ENCODE measurements around the gene COL26A1. TPM values are rescaled to one million over a fixed set of nuclear protein-coding genes. Genes with fewer than 3 reads are reported as not detected.
"Not testable (repeated sequence)": the region's sequence is repeated elsewhere in the genome, so short reads cannot be mapped to it uniquely, and the experiment has no call there.

COL26A1 gene
- total and polyA plus RNA-seq, 2 of the 4 experiments (the other 2 are of a cell fraction): not detected

GRCh38 chr7:101486056-101486432, 123.4 kb downstream of the COL26A1 start:
- 45% methylated on average over 3 of the region's 7 CpGs; no CpG with 5 or more reads in 1 of the 2 experiments for WGBS, 2 experiments (ENCODE audit: extremely low coverage in 2 of 2, insufficient read length in 1 of 2)
- ATAC-seq (ENCODE audit: low read depth); POLR2A ChIA-PET (ENCODE audit: unreplicated experiment); H2BK20ac ChIP-seq (ENCODE audit: low read depth, low read length); H2AFZ ChIP-seq (replicated peaks; ENCODE audit: low read length, poor library complexity); H3K9me1 ChIP-seq (ENCODE audit: insufficient read depth, low read length); H3K9ac ChIP-seq (ENCODE audit: low read depth, low read length); dilution Hi-C loops (cut with HindIII; ENCODE audit: low sequenced_read_pairs, unreplicated experiment); H4K5ac ChIP-seq (ENCODE audit: low read depth, low read length); H3K27ac ChIP-seq (ENCODE audit: insufficient read depth, low read length); H3K18ac ChIP-seq (ENCODE audit: low read depth, low read length); H3K14ac ChIP-seq (replicated peaks; ENCODE audit: low read depth, low read length); H3K36me3 ChIP-seq (ENCODE audit: control insufficient read depth, insufficient read depth, low read length); H2BK5ac ChIP-seq (ENCODE audit: low read depth, low read length, poor library complexity, severe bottlenecking); H2AK5ac ChIP-seq (ENCODE audit: low read depth, low read length); H4K91ac ChIP-seq (ENCODE audit: insufficient read depth, low read depth, low read length); H3K23ac ChIP-seq (ENCODE audit: low read depth, low read length); H3K9me3 ChIP-seq (ENCODE audit: control insufficient read depth, insufficient read depth, low read length); H3K4me1 ChIP-seq (ENCODE audit: control insufficient read depth, insufficient read depth, low read length); H4K8ac ChIP-seq (ENCODE audit: low read depth in 2 of 2, low read length in 2 of 2); intact Hi-C loops (cut with micrococcal nuclease); H4K20me1 ChIP-seq (ENCODE audit: insufficient read depth, low read length); H3K4me2 ChIP-seq (ENCODE audit: low read depth, low read length); in situ Hi-C loops (cut with MboI; ENCODE audit: low sequenced_read_pairs); H3K56ac ChIP-seq (ENCODE audit: extremely low read depth, insufficient read depth, low read length); H2BK120ac ChIP-seq (ENCODE audit: low read depth, low read length); CTCF ChIA-PET; DNase-seq; H3K79me1 ChIP-seq (ENCODE audit: low read depth in 1 of 2, low read length in 2 of 2); H2BK15ac ChIP-seq (ENCODE audit: low read depth, low read length); BruUV-seq (replicated peaks); H3K4ac ChIP-seq (ENCODE audit: low read depth, low read length); H2AK9ac ChIP-seq (replicated peaks; ENCODE audit: low read depth, low read length, poor library complexity); H3K4me3 ChIP-seq (ENCODE audit: insufficient read depth, low read depth, low read length): not testable (repeated sequence)
- peaks cover 28% of the 10 kb centered on the region for H3K27me3 ChIP-seq (ENCODE audit: control insufficient read depth, insufficient read depth, low read length)
